HG02938 (cell line): ENCODE measurements around the gene LY86.
"Not testable (repeated sequence)": the region's sequence is repeated elsewhere in the genome, so short reads cannot be mapped to it uniquely, and the experiment has no call there.

Source experiments
- ATAC-seq: cut with Tn5 transposase; IDR thresholded peaks from one replicate; pipeline ENCODE4 v1.9.1; 2021; ENCODE audit warnings: mild to moderate bottlenecking, moderate library complexity; ENCODE audit not compliant: unreplicated experiment

Gene LY86

DNA sequence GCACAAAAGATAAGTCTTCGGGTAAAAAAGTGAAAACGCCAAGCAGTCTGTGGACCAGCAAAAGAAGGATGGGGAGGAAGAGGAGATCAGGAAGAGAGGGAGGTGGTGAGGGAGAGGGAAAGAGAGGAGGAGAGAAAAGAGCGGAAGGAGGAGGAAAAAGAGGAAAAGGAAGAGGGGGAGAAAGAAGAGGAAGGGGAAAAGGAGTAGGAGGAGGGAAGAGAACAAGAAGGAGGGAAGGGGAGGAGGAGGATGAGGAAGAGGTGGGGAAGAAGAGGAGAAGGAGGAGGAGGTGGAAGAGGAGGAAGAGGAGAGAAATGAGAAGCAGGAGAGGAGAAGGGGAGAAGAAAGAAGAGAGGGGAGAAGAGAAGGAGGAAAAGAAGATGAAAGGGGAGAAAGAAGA lies 6.5 kb downstream of the LY86 start:
- ATAC-seq = no peak

DNA sequence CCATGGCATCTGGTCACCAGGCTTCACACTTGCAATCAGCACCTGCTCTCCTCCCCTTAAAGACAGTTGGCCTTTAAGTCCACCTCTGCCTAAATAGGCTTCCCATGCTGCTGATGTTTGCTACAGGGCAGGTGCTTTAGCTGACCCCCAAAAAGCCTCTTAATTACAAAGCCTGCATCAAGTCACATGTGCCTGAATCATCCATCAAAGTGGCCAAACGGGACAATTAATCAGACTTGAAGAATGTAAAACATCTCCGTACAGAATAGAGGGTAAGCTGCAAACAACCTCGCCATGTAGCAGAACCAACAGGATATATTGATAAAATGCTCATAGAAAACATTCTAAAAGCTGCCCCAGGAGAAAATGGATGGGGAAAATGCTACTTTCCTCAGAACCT lies 7.4 kb downstream of the LY86 start:
- no peak for ATAC-seq

DNA sequence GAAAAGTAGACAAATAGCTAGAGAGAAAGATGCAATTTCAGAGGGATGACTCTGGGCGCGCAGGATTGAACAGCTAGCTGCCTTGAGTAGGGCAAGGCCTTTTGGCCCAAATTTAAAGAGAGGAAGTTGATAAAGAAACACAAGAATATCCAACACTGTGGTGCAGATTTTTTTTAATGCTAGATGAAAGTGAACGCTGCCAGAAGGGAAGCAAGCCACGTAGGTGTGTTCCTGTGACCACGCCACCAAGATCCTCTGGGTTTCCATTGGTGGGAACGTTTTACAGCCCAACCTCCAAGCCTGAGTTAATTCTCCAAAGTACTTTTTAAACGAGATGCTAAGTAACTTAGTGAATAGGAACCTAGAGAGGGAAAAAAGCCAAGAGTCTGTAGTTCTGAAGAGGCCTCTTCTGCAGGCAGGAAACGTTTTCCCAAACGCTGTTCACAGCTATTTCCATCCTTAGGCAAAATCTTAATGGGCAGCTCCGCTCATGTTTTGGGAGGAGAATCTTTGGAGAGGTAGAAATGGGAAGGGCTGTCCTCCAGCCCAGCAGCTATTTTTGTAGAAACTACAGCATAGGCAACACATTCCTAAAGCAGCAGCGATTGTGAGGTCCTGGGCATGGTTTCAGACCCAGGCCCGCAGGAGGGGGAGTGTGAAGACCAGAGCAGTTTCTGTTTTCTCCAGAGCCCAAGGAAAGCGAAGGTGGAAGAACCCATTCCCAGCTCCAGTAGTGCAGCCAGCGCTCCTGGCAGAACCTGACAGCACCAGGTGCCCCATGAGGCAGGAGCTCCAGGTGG lies 8.2 kb downstream of the LY86 start:
- ATAC-seq = no peak

DNA sequence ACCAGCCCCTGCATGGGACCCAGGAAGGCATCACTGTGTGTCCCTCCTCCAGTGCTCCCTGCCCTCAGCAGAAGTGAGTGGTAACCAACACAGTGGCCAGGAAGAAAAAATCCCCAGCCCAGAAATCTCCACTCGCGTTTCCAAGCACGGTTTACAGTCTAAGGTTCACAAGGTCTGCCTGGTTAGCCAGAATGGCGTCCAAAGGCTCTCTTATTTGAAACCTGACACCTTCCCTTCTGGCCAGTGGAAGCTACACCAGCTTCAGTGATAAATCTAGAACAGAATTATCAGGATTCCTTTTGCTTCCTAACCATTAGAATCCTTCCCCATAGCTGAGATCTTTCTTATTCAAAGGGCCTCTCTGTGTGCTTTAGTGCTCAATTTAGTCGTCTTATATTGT lies 9.2 kb downstream of the LY86 start:
- no peak for ATAC-seq

DNA sequence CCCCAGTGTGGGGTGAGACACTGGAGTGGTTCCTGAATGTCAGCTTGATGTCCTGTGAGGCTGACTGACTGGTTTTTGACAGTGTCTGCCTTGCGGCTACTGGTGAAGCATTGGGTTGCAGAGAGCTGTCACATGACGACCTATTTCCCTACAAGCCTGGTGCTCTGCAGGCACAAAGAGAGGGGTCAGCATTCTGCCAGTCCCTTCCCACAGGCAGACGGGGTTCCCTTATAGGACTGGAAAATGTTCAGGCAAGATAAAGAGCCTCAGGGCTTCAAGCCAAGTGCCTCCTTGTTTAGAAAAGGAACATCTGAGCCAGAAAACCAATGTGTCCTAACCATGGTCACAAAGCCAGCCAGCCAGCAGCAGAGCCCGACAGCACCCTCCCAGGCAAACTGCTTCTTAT lies 11.0 kb downstream of the LY86 start:
- no peak for ATAC-seq

DNA sequence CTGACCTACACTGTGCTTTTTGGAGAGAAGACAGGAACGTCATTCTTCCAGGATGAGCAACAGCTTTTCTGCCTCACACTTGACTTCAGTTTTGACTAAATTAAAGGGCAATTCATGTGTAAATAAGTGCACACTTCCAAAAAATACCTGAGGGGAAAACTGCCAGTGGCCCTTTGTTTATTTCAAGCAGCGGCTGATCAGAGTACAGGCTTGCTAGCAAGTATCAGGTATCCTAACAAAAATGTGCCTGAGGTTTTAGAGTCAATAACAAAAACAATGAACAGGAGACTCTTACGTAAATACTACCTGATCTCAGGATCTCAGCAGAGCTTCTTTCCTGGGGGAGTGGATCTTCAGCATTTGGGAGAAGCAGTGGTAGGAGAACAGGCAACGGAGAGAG lies 12.4 kb downstream of the LY86 start:
- no peak for ATAC-seq

DNA sequence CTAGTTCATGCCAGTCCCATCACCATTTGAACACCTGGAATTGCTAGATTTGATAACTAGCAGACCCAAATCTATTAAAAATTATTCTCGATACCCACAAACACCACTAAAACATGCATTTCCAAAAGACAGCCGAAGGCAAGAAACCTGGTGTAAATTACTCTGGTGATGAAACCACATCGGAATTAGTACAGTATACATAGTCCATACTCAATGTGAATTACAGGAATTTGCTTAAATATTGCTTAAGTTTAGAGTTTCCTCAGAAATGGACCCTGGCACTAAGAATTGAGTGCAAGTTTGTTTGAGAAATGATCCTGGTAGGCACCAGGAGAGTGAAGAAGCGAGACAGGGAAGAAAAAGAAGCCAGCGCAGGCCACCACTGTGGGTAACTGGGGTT lies 13.7 kb downstream of the LY86 start:
- no peak for ATAC-seq

DNA sequence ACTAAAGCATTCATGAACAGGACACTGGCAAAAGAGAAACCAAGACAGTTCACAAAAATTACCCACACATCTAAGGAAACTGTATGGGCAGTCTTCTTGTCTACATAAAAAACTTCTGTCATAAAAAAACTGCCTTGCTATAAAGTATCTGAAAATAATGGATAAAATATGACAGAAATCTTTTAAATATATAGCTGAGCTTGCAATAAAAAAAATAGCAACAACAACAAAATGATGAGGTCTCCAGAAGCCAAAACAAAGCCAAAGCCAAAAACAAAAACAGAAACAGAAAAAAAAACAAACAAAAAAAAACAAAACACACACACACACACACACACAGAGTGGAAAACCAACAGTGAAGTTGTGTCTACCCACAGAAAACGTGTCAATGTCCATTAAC lies 14.8 kb downstream of the LY86 start:
- no peak for ATAC-seq

DNA sequence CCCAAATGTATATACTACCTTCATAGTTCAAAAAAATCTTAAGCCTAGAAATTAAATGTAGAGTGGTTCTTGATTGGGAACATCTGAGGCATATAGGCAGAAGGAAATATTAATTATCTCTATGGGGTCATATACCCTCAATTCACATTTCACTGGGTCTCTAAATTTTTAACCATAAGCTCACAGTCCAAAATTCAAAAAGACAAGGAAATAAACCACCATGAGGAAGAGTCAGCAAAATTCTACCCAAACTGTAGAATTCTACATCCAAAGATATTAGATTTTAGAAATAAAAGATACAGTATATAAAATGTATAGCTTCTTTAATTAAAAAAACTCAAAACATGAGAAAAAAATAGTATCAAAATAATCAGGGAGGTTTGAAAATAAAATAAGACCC lies 15.5 kb downstream of the LY86 start:
- no peak for ATAC-seq

DNA sequence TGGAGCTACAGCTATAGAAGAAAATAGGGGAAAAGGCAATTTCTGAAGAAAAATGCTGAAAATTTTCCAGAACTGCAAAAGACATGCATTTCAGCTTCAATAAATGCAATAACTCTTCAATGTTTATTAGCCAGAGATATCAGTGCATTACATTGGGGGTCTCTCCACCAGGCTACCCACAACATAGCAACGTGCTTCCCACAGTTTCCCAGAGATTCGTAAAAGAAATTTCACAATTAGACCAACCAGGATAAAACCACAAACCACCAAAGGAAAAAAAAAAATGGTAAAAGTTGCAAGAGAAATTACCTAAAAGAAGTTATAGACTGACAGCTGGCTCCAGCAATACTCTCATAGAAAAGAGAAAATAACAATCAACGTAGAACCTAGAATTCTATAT lies 16.0 kb downstream of the LY86 start:
- no peak for ATAC-seq

DNA sequence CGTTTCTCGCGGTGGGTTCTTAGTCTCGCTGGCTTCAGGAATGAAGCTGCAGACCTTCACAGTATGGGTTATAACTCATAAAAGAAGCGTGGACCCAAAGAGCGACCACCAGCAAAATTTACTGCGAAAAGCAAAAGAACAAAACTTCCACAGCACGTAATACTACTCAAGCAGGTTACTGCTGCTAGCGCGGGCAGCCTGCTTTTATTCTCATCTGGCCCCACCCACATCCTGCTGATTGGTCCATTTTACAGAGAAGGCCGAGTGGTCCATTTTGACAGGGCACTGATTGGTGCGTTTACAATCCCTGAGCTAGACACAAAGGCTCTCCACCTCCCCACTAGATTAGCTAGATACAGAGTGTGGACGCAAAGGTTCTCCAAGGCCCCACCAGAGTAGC lies 17.4 kb downstream of the LY86 start:
- no peak for ATAC-seq

DNA sequence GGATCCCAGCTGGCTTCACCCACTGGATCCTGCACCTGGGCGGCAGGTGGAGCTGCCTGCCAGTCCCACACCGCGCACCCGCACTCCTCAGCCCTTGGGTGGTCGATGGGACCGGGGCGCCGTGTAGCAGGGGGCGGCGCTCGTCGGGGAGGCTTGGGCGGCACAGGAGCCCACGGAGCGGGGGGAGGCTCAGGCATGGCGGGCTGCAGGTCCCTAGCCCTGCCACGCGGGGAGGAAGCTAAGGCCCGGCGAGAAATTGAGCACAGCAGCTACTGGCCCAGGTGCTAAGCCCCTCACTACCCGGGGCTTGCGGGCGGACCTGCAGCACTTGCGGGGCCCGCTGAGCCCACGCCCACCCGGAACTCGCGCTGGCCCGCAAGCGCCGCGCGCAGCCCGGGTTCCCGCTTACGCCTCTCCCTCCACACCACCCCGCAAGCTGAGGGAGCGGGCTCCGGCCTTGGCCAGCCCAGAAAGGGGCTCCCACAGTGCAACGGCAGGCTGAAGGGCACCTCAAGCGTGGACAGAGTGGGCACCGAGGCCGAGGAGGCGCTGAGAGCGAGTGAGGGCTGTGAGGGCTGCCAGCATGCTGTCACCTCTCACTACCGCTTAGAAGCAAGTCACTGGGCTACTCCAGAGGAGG lies 18.0 kb downstream of the LY86 start:
- not testable (repeated sequence) for ATAC-seq

DNA sequence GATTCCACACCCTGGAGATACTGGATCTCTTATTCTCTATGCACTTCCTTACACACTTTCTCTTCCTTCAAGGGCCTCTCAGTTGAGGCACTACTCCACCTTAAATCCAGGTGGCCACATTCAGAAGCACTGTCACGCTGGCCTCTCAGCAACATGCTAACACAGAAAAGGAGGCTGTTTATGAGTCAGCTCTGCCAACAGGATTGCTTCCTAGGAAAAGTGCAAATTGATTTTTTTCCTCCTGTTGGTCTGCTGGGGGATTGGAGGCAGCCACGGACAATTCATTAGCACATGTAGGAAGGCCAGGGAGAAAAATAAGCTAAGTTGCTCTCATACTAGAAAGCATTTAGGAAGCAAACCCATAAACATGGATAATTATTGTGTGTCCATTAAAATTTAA lies 20.9 kb downstream of the LY86 start:
- no peak for ATAC-seq

DNA sequence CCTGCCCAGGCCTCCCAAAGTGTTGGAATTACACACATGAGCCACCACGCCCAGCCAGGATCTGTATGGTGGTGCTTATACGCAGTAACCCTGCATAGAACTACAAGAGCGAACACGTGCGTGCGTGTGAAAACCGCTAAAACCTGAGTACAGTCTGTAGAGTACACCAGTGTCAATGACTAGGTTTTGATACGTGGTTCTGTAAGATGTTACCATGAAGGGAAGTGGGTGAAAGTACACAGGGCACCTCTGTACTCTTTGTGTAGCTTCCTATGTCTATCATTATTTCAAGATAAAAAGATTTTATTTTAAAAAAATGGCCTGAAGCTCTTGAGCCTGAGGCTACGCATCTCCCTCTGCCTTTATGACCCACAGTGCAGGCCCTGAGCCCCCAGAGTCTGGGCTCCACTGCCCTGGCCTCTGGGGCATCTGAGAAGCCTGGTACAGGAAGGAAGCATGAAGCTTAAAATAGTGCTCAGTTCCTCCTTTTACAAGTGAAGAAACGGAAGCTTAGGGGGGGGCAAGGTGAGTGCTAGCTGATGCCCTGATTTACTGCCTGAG lies 21.6 kb downstream of the LY86 start:
- ATAC-seq = peak; percentile 90

DNA sequence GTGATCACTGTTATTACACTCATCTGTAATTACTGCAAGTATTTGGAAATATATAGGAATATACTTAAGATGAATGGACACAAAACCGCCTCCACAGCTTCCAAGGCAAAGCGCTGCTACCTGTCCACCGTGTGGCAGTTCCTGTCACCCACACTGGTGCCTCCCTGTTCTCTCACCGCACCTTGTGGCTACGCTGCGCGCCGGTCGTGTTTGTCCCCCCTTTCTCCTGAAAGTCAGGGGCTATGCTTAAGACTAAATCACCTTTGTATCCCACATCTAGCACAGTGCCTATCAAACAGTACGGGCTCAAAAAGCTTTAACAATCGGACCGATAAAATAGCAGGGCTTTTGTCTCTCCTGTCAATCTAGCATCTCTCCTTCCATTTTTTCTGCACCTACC lies 23.0 kb downstream of the LY86 start:
- no peak for ATAC-seq

DNA sequence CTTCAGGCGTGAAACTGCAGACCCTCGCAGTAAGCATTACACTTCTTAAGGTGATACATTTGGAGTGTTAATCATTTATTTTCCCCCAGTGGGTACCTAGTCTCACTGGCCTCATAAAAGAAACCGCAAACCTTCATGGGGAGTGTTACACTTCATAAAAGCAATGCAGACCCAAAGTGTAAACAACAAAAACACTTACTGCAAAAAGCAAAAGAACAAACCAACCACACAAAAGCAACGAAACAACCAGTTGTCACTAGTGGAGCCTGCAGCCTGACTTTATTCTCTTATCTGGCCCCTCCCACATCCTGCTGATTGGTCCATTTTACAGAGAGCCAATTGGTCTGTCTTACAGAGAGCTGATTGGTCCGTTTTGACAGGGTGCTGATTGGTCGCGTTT lies 23.8 kb downstream of the LY86 start:
- no peak for ATAC-seq

DNA sequence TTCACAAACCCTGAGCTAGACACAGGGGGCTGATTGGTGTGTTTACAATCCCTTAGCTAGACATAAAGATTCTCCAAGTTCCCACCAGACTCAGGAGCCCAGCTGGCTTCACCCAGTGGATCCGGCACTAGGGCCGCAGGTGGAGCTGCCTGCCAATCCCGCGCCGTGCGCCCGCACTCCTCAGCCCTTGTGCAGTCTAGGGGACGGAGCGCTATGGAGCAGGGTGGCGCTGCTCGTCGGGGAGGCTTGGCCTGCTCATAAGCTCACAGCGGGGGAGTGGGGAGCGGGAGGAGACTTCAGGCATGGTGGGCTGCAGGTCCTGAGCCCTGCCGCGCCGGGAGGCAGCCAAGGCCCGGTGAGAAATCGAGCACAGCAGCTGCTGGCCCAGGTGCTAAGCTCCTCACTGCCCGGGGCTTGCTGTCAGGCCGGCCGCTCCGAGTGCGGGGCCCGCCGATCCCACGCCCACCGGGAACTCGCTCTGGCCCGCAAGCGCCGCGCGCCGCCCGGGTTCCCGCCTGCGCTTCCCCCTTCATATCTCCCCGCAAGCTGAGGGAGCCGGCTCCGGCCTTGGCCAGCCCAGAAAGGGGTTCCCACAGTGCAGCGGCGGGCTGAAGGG lies 24.7 kb downstream of the LY86 start:
- not testable (repeated sequence) for ATAC-seq

DNA sequence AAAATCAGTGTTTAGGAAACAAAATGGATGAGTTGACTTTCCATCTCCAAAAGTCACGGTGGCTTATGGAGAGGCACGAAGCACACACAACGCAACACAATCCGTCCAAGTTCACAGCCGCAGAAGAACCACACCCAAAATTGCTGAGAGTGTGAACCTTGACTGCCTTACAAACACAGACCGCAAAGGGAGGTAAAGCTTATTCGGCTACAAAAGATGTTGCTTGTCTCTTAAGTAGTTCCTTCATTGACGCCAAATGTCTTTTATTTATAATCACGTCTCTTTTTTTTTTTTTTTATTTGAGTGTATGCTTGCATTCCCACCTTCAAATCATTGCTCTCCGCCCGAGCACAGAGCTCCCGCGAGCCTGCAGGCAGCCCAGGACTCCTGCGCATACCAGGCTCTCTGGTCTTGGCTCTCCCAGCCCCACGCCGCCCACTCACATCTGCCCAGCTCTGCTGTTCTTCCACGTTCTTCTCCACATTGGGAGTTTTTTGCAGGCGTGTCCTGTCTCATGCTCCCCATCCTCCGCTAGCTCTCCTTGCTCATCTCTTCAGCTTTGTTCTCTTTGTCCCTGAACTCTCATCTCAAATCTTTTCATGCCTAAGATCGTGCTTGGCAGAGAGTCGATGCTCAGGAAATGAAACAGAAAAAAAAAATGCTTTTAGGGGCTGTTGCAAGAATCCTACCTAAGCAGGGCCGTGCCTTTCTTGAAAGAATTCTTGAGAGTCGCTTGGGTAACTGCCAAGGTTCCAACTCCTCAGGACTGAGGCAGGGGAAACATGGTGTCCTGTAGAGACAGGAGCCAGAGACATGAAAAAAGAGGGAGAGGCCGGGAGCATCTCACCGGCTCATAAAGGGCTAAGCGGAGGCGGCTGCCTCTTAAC lies 25.8 kb downstream of the LY86 start:
- ATAC-seq = no peak

DNA sequence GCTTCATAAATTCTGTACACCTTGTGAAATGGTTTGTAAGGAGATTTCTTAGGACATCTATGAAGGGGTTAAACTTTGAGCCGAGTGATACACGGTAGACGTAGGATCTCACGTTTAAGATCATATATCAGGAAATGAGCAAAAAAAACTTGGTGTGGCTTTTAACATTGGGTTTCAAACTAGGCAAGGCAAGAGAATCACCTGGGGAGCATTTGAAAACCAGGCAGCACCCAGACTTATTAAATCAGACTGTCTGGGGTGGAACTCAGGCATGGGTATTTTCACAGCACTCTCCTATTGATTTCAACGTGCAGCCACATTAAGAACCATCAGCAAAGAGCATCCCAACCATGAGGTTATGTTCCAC lies 26.4 kb downstream of the LY86 start:
- no peak for ATAC-seq

DNA sequence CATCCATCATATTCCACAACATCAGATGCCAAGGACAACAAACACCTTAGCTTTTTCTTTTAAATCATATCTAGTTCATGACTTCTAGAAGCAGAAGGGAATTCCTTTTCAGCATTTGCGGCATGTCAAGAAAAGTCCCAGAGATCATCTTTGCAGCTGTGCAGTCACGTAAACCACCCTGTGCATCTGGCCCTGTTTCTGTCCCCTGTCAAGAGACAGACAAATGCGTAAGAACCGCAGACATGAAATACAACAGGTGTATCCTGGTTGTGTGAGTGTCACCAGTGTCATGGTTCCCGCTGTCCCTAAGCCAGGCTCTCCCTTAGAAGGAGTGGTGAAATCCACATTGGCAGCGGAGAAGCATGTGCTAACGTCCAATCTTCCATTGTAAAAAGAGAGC lies 28.1 kb downstream of the LY86 start:
- no peak for ATAC-seq
